Sigmoid colon (tissue), 7 donors: ENCODE data around the gene FYN. TPM values are rescaled to one million over a fixed set of nuclear protein-coding genes. Genes with fewer than 3 reads are reported as not detected.

ENCODE experiments used
- DNase-seq: peaks from one replicate; pipeline ENCODE4 v3.0.0-alpha.2; 2019
- H3K27ac ChIP-seq, 4 donors: fragments of 200-600 bp; sonication (generic); one replicate each; pipeline ENCODE4 v1.5.1; 2016 to 2019; ENCODE audit warnings: mild to moderate bottlenecking in 1 of 4
- H3K27me3 ChIP-seq, 3 donors: fragments of 200-600 bp; sonication (generic); one replicate each; pipeline ENCODE4 v1.5.1; 2019; ENCODE audit warnings: mild to moderate bottlenecking in 1 of 3
- H3K36me3 ChIP-seq, 4 donors: fragments of 200-600 bp; sonication (generic); one replicate each; pipeline ENCODE4 v1.5.1; 2016 to 2019
- H3K4me1 ChIP-seq, 4 donors: fragments of 200-600 bp; sonication (generic); one replicate each; pipeline ENCODE4 v1.5.1; 2017 to 2019
- H3K4me3 ChIP-seq, 4 donors: fragments of 200-600 bp; sonication (generic); one replicate each; pipeline ENCODE4 v1.5.1; 2017 to 2019; ENCODE audit warnings: mild to moderate bottlenecking in 2 of 4, moderate library complexity in 1 of 4
- H3K9me3 ChIP-seq, 4 donors: fragments of 200-600 bp in 3 of 4; sonication (generic) in 3 of 4; one replicate each; pipeline versions ENCODE4 v1.5.1 to v1.6.1; 2013 to 2019
- CTCF ChIP-seq, 4 experiments: fragments of 450-650 bp in 3 of 4; fragments of 200-600 bp in 1 of 4; IDR thresholded peaks; one replicate each; pipeline ENCODE4 v1.5.1; 2016 to 2019; ENCODE audit warnings: antibody characterized with exemption in 4 of 4, mild to moderate bottlenecking in 3 of 4, moderate library complexity in 2 of 4
- EP300 ChIP-seq, 4 donors: sonication (generic); formaldehyde crosslinking; IDR thresholded peaks; one replicate each; pipeline ENCODE4 v1.6.1; 2017; ENCODE audit warnings: antibody characterized with exemption in 4 of 4
- POLR2A ChIP-seq, 2 donors: fragments of 450-650 bp; IDR thresholded peaks; one replicate each; pipeline ENCODE4 v1.6.1; 2016; ENCODE audit warnings: antibody characterized with exemption in 2 of 2, mild to moderate bottlenecking in 2 of 2, moderate library complexity in 2 of 2
- POLR2AphosphoS5 ChIP-seq, 4 donors: sonication (generic); formaldehyde crosslinking; IDR thresholded peaks; one replicate each; pipeline ENCODE4 v1.6.1; 2017; ENCODE audit warnings: antibody characterized with exemption in 4 of 4
- WGBS, 2 donors: extraction: QIAGEN DNeasy Blood & Tissue Kit; methylation state at CpG; one replicate each; pipeline ENCODE4 v1.1.7; 2013; 5-methylcytosine and 5-hydroxymethylcytosine counted together
- intact Hi-C: fragments of 100-400 bp; cut with DNase I; formaldehyde crosslinking; loops from one replicate; pipeline ENCODE4 v1.15.1; 2023
- polyA plus RNA-seq, 3 donors: library from polyadenylated mRNA; stranded (reverse); fragments of 200-250 nt; gene quantifications; one replicate each; pipeline ENCODE4 v1.2.3, GENCODE V29; 2013
- total RNA-seq, 4 donors: library from RNA; depleted of rRNA; stranded (reverse); fragments of >200 nt; gene quantifications; one replicate each; pipeline ENCODE4 v1.1.0, GENCODE V29; 2016
- donor health status: healthy with polysubstance abuse.
- donor health status: Bipolar disorder and iron deficiency.
- donor health status: healthy.

The FYN gene
- total and polyA plus RNA-seq, 7 donors = 2.3 to 81.4 (median 56.9) TPM

GRCh38 chr6:111672761-111673450 is 200.3 kb downstream of the FYN start:
- H3K36me3 ChIP-seq = peaks cover 0 to 29% (median 3%) of the 10 kb centered on the region in 4 donors
- no peak overlapping the region for H3K4me3 ChIP-seq
- WGBS, 2 donors = 28 to 71% methylated on average over 17 of the region's 17 CpGs
- no peaks in the 10 kb centered on the region for H3K27me3 ChIP-seq
- intact Hi-C loops = no loop called here
- no peak for DNase-seq
- H3K4me1 ChIP-seq = peaks cover 0 to 14% (median 12%) of the 10 kb centered on the region in 4 donors
- TF ChIP-seq CTCF (IDR thresholded peaks at IDR 0.05) = no peak
- TF ChIP-seq EP300 (IDR thresholded peaks at IDR 0.05) = no peak
- no peaks in the 10 kb centered on the region for H3K9me3 ChIP-seq
- no peak overlapping the region for H3K27ac ChIP-seq

- H3K4me1 ChIP-seq = peaks cover 0 to 48% (median 43%) of the 10 kb centered on the region in 4 donors
- 84 to 96% methylated on average over 4 of the region's 4 CpGs for WGBS, 2 donors
- no peaks in the 10 kb centered on the region for H3K9me3 ChIP-seq
- intact Hi-C loops = no loop called here
- TF ChIP-seq CTCF (IDR thresholded peaks at IDR 0.05) (no peak), POLR2A (IDR thresholded peaks at IDR 0.05) (no peak), POLR2AphosphoS5 (IDR thresholded peaks at IDR 0.05) (no peak), EP300 (IDR thresholded peaks at IDR 0.05) (no peak)
- H3K27me3 ChIP-seq = no peaks in the 10 kb centered on the region
- peaks cover 0 to 22% (median 2%) of the 10 kb centered on the region in 4 donors for H3K36me3 ChIP-seq
- H3K27ac ChIP-seq = peak overlapping the region in 2 of 4 donors; percentile 85
- DNase-seq = no peak
- no peak overlapping the region for H3K4me3 ChIP-seq
Observed at GRCh38 chr6:111669326-111669725, 203.9 kb downstream of the FYN start.

GRCh38 chr6:111668410-111668809 is 204.8 kb downstream of the FYN start:
- H3K4me3 ChIP-seq = no peak overlapping the region
- peak overlapping the region; percentile 11 to 85 (median 52) for H3K27ac ChIP-seq
- H3K4me1 ChIP-seq = peaks cover 0 to 57% (median 52%) of the 10 kb centered on the region in 4 donors
- no peak for DNase-seq
- intact Hi-C loops = no loop called here
- H3K27me3 ChIP-seq = no peaks in the 10 kb centered on the region
- no peaks in the 10 kb centered on the region for H3K9me3 ChIP-seq
- TF ChIP-seq CTCF (IDR thresholded peaks at IDR 0.05) (peak in 2 of 4 experiments; percentile 26 to 37), EP300 (IDR thresholded peaks at IDR 0.05) (no peak), POLR2A (IDR thresholded peaks at IDR 0.05) (no peak)
- 81 to 90% methylated on average over 5 of the region's 5 CpGs for WGBS, 2 donors
- H3K36me3 ChIP-seq = peaks cover 0 to 13% (median 0%) of the 10 kb centered on the region in 4 donors

GRCh38 chr6:111667931-111668330 is 205.3 kb downstream of the FYN start:
- no peaks in the 10 kb centered on the region for H3K27me3 ChIP-seq
- 80 to 91% methylated on average over 8 of the region's 8 CpGs for WGBS, 2 donors
- H3K4me3 ChIP-seq = no peak overlapping the region
- intact Hi-C loops = no loop called here
- peaks cover 0 to 8% (median 0%) of the 10 kb centered on the region in 4 donors for H3K36me3 ChIP-seq
- TF ChIP-seq POLR2A (IDR thresholded peaks at IDR 0.05) (no peak), POLR2AphosphoS5 (IDR thresholded peaks at IDR 0.05) (peak in 1 of 4 donors; percentile 14)
- no peaks in the 10 kb centered on the region for H3K9me3 ChIP-seq
- DNase-seq = no peak
- H3K4me1 ChIP-seq = peaks cover 0 to 62% (median 57%) of the 10 kb centered on the region in 4 donors
- peak overlapping the region; percentile 11 to 85 (median 52) for H3K27ac ChIP-seq

DNA sequence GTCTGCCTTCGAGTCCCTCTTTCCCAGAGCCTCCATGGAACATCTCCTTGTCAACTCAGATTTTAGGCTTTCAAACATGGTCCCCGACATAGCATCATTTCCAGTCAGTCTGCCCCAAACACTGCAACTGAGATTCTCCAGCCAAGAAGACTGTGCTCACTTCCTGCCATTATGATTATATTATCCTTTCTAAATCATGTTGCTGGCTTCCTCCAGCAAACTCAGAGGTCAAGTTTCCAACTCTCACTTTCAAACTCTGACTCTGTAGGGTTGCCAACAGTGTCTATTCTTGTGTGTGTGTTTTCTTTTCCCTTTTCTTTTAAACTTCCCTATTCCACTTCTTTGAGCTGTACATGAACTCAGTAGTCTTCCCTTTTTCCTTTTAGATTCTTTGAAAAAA is 206.4 kb downstream of the FYN start:
- 83 to 86% methylated on average over 2 of the region's 2 CpGs for WGBS, 2 donors
- Histone ChIP-seq H3K4me3 (no peak overlapping the region), H3K27me3 (no peaks in the 10 kb centered on the region), H3K27ac (peak overlapping the region; percentile 52 to 85 (median 72)), H3K4me1 (peaks cover 0 to 73% (median 67%) of the 10 kb centered on the region in 4 donors), H3K36me3 (peaks cover 0 to 8% (median 0%) of the 10 kb centered on the region in 4 donors), H3K9me3 (no peaks in the 10 kb centered on the region)
- DNase-seq = no peak
- TF ChIP-seq POLR2AphosphoS5 (IDR thresholded peaks at IDR 0.05) (peak in 3 of 4 donors; percentile 30 to 61 (median 61)), CTCF (IDR thresholded peaks at IDR 0.05) (no peak), POLR2A (IDR thresholded peaks at IDR 0.05) (no peak), EP300 (IDR thresholded peaks at IDR 0.05) (peak in 2 of 4 donors; percentile 32 to 48)
- intact Hi-C loops = no loop called here
